Smooth muscle cell (in vitro differentiated cells): Measurements from ENCODE around the gene DDX3X. TPM values are rescaled to one million over a fixed set of nuclear protein-coding genes. Genes with fewer than 3 reads are reported as not detected.
"Not testable (repeated sequence)": the region's sequence is repeated elsewhere in the genome, so short reads cannot be mapped to it uniquely, and the experiment has no call there.

Experiments used
- DNase-seq: peaks from one replicate; lab custom pipeline; 2025; ENCODE audit not compliant: unreplicated experiment; lab: John Stamatoyannopoulos, UW
- H2AFZ ChIP-seq: fragments of 200-600 bp; sonication (generic); 2 replicates; pipeline ENCODE4 v1.6.0; 2016; ENCODE audit warnings: antibody characterized with exemption, low read depth, mild to moderate bottlenecking
- H3F3A ChIP-seq: fragments of 200-600 bp; sonication (generic); 2 replicates; pipeline ENCODE4 v1.6.0; 2017; ENCODE audit warnings: antibody characterized with exemption, low read depth
- H3K27ac ChIP-seq: fragments of 200-600 bp; sonication (generic); 2 replicates; pipeline ENCODE4 v1.5.1; 2016; ENCODE audit warnings: low read depth, mild to moderate bottlenecking
- H3K27me3 ChIP-seq: fragments of 200-600 bp; sonication (generic); 2 replicates; pipeline ENCODE4 v1.6.1; 2016; ENCODE audit warnings: low read depth, mild to moderate bottlenecking
- H3K36me3 ChIP-seq: fragments of 200-600 bp; sonication (generic); 2 replicates; pipeline ENCODE4 v1.5.1; 2016; ENCODE audit warnings: low read depth
- H3K4me1 ChIP-seq: fragments of 200-600 bp; sonication (generic); 2 replicates; pipeline ENCODE4 v1.5.1; 2016; ENCODE audit warnings: low read depth
- H3K4me2 ChIP-seq: fragments of 200-600 bp; sonication (generic); 2 replicates; pipeline ENCODE4 v1.6.0; 2016; ENCODE audit warnings: mild to moderate bottlenecking
- H3K4me3 ChIP-seq: fragments of 200-600 bp; sonication (generic); 2 replicates; pipeline ENCODE4 v1.5.1; 2016; ENCODE audit warnings: mild to moderate bottlenecking
- H3K79me2 ChIP-seq: fragments of 200-600 bp; sonication (generic); 2 replicates; pipeline ENCODE4 v1.6.0; 2016; ENCODE audit warnings: low read depth, mild to moderate bottlenecking
- H3K9ac ChIP-seq: fragments of 200-600 bp; sonication (generic); 2 replicates; pipeline ENCODE4 v1.6.0; 2016; ENCODE audit warnings: low read depth
- H3K9me3 ChIP-seq: fragments of 200-600 bp; sonication (generic); replicated peaks from 2 replicates; pipeline ENCODE4 v1.5.1; 2016; ENCODE audit warnings: low read depth
- H4K20me1 ChIP-seq: fragments of 200-600 bp; sonication (generic); 2 replicates; pipeline ENCODE4 v1.6.0; 2016; ENCODE audit warnings: low read depth
- WGBS: methylation state at CpG from one replicate; pipeline ENCODE4 v1.1.7; 2016; ENCODE audit warnings: low lambda C conversion rate; 5-methylcytosine and 5-hydroxymethylcytosine counted together
- polyA plus RNA-seq: library from polyadenylated mRNA; unstranded; fragments of >200 nt; fragmentation: Nextera tagmentation; extraction: Ambion mirVana; gene quantifications from 2 replicates; pipeline ENCODE4 v1.2.1, GENCODE V29; 2016
- total RNA-seq: library from RNA; depleted of rRNA; stranded (reverse); fragments of >200 nt; gene quantifications from 2 replicates; pipeline ENCODE4 v1.2.3, GENCODE V29; 2014
- TF ChIP-seq, protein P1 (sequence below): fragments of 200-600 bp; sonication (generic); IDR thresholded peaks from 2 replicates; pipeline ENCODE4 v1.5.1; 2017; ENCODE audit warnings: borderline replicate concordance, mild to moderate bottlenecking, antibody characterized with exemption; ENCODE audit not compliant: insufficient read depth, poor library complexity, severe bottlenecking

DDX3X gene
- total and polyA plus RNA-seq, 2 experiments from 2014 or later: 104 to 241 TPM

DNA sequence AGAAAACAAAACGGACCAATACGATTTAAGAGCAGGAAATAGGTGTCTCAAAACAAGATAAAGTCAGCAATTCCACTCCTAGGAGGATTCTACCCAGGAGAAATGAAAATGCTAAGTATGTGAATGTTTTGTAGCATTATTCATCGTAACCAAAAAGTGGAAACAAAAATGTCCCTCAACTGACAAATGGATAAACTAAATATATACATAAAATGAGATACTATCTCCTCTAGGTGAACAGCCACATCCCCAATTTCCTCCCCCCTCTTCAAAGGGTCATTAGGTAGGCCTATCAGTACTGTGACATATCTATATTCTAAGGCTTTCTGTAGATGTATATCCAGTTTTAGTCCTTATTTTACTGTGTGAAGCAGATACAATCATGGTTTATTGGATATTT lies 18.0 kb downstream of the DDX3X start:
- TF ChIP-seq, protein P1, sequence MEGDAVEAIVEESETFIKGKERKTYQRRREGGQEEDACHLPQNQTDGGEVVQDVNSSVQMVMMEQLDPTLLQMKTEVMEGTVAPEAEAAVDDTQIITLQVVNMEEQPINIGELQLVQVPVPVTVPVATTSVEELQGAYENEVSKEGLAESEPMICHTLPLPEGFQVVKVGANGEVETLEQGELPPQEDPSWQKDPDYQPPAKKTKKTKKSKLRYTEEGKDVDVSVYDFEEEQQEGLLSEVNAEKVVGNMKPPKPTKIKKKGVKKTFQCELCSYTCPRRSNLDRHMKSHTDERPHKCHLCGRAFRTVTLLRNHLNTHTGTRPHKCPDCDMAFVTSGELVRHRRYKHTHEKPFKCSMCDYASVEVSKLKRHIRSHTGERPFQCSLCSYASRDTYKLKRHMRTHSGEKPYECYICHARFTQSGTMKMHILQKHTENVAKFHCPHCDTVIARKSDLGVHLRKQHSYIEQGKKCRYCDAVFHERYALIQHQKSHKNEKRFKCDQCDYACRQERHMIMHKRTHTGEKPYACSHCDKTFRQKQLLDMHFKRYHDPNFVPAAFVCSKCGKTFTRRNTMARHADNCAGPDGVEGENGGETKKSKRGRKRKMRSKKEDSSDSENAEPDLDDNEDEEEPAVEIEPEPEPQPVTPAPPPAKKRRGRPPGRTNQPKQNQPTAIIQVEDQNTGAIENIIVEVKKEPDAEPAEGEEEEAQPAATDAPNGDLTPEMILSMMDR: no peak
- H3K9me3 ChIP-seq: no peaks in the 10 kb centered on the region

DNA sequence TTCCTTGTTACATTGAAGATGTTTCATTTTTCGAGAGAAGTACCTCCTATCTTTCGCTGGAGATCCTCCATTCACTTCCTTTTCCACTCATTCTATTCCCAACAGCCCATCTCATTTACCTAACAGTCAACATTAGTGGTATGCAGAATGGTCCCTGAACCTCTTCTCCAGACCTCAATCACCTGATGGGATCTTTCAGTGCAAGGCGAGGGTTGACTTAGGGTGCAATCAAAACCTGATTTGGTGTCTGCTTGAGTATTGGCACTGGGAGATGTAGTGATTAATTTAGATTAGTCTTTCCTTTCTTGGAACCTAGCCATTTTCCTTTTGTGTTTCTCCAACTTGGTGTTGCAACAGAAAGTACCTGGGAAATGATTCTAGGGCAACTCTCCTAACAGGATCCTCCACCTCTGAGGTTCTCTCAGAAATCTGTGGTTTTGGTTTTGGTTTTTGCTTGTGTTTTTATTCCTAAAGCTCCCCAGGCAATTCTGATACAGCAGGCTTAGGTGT lies 18.4 kb downstream of the DDX3X start:
- Histone ChIP-seq H3K4me1 (no peaks in the 10 kb centered on the region), H3K9me3 (no peaks in the 10 kb centered on the region), H3K36me3 (peaks cover 3% of the 10 kb centered on the region), H3K27ac (no peak overlapping the region), H2AFZ (no peak overlapping the region), H3K4me3 (no peak overlapping the region), H3F3A (no peaks in the 10 kb centered on the region), H3K4me2 (no peak overlapping the region), H3K27me3 (no peaks in the 10 kb centered on the region), H3K9ac (no peak overlapping the region), H4K20me1 (peaks cover 36% of the 10 kb centered on the region), H3K79me2 (no peaks in the 10 kb centered on the region)
- DNase-seq: no peak
- TF ChIP-seq, protein P1: no peak
- WGBS: 76% methylated on average over 3 of the region's 3 CpGs

More for the DNA sequence above, 18.0 kb downstream of the DDX3X start:
- H3K4me3 ChIP-seq: no peak overlapping the region
- H3K27me3 ChIP-seq: no peaks in the 10 kb centered on the region
- H2AFZ ChIP-seq: no peak overlapping the region
- no peaks in the 10 kb centered on the region for H3K4me1 ChIP-seq
- no peak overlapping the region for H3K27ac ChIP-seq
- H3K4me2 ChIP-seq: no peak overlapping the region
- H3K79me2 ChIP-seq: no peaks in the 10 kb centered on the region
- no peak overlapping the region for H3K9ac ChIP-seq
- H3K36me3 ChIP-seq: peaks cover 3% of the 10 kb centered on the region
- no peak for DNase-seq
- H4K20me1 ChIP-seq: peaks cover 40% of the 10 kb centered on the region
- WGBS: 74% methylated on average over 3 of the region's 3 CpGs
- no peaks in the 10 kb centered on the region for H3F3A ChIP-seq

DNA sequence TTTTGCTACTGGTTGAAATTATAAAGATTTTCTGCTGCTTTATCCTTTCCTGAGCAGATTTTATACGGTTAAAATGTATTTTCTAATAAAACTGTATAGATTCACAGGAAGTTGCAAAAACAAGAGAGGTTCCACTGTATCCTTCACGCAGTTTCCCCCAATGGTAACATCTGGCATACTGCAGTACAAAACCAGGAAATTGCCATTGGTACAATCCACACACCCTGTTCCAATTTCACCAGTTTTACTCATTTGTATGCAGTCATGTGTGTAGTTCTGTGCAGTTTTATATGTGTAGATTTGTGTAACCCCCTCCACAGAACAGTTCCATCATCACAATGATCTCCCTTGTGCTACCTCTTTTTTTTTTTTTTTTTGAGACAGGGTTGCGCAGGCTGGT lies 20.0 kb downstream of the DDX3X start:
- TF ChIP-seq, protein P1: no peak
- Histone ChIP-seq H3K4me3 (no peak overlapping the region), H2AFZ (no peak overlapping the region), H3K4me1 (no peaks in the 10 kb centered on the region), H3K27ac (no peak overlapping the region), H3K27me3 (no peaks in the 10 kb centered on the region), H3K4me2 (no peak overlapping the region), H3K36me3 (no peaks in the 10 kb centered on the region), H3K9ac (no peak overlapping the region), H3F3A (no peaks in the 10 kb centered on the region), H3K79me2 (no peaks in the 10 kb centered on the region), H3K9me3 (no peaks in the 10 kb centered on the region), H4K20me1 (peaks cover 20% of the 10 kb centered on the region)
- DNase-seq: no peak
- WGBS: 80% methylated on average over 3 of the region's 3 CpGs

DNA sequence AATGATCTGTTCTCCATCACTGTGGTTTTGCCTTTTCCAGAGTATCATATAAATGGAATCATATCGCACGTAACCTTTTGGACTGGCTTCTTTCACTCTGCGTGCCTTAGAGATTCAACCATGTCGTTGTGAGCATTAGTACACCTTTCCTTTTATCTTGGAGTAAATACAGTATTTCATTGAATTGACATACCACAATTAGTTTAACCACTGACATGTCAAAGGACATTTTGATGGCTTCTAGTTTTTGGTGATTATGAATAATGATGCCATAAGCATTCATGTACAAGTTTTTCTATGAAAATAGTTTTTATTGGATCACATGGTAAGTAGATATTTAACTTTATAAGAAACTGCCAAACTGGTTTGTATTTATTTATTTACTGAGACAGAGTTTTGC lies 35.2 kb downstream of the DDX3X start:
- Histone ChIP-seq H3K79me2 (no peaks in the 10 kb centered on the region), H3K4me1 (no peaks in the 10 kb centered on the region), H3F3A (no peaks in the 10 kb centered on the region), H3K4me2 (no peak overlapping the region), H3K9me3 (no peaks in the 10 kb centered on the region), H3K27me3 (no peaks in the 10 kb centered on the region), H2AFZ (no peak overlapping the region), H3K9ac (no peak overlapping the region), H3K36me3 (no peaks in the 10 kb centered on the region), H4K20me1 (no peaks in the 10 kb centered on the region), H3K27ac (no peak overlapping the region), H3K4me3 (no peak overlapping the region)
- 98% methylated on average over 4 of the region's 4 CpGs for WGBS
- TF ChIP-seq, protein P1: no peak
- DNase-seq: no peak

DNA sequence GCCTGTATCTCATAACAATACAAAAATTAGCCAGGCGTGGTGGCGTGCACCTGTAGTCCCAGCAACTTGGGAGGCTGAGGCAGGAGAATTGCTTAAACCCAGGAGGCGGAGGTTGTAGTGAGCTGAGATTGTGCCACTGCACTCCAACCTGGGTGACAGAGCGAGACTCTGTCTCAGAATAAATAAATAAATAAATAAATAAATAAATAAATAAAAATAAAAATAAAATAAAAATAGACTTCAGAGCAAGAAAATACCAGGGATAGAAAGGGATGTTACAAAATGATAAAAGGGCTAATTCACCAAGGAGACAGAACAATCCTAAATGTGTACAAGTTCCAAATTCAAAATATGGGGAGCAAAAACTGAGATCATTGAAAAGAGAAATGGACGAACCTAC lies 37.6 kb downstream of the DDX3X start:
- H4K20me1 ChIP-seq, H3K79me2 ChIP-seq, H3K27ac ChIP-seq, DNase-seq, H3F3A ChIP-seq, H3K4me2 ChIP-seq, H3K27me3 ChIP-seq, H3K36me3 ChIP-seq, H3K9me3 ChIP-seq, H3K4me1 ChIP-seq, H3K9ac ChIP-seq, H2AFZ ChIP-seq, H3K4me3 ChIP-seq: not testable (repeated sequence)
- WGBS: 95% methylated on average over 5 of the region's 5 CpGs
